Neural progenitor cell (in vitro differentiated cells): ENCODE data around the gene EHBP1.

Experiments used
- EZH2 ChIP-seq: fragments of 200-600 bp; sonication (generic); IDR thresholded peaks from 2 replicates; pipeline ENCODE4 v1.6.1; 2017; ENCODE audit warnings: antibody characterized with exemption, mild to moderate bottlenecking, moderate library complexity
- TF ChIP-seq, protein P1 (sequence below): fragments of 200-600 bp; sonication (generic); IDR thresholded peaks from 2 replicates; pipeline ENCODE4 v1.5.1; 2017; ENCODE audit warnings: antibody characterized with exemption, mild to moderate bottlenecking

DNA sequence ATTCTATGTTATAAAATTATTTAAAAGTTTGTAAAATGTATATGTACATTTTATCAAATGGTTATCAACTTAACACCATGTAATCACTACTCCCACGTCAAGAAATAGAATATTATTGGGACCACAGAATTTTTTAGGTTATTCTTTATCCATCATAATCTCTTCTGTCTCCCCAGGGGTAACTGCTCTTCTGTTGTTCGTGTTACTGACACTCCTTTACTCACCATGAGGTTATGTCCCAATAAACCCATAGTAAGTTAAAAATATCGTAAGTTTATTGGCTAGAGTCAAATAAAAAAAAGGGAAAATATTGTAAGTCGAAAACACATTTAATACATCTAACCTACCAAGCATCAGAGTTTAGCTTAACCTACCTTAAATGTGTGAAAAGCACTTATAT is 359.1 kb downstream of the EHBP1 start:
- TF ChIP-seq, protein P1, sequence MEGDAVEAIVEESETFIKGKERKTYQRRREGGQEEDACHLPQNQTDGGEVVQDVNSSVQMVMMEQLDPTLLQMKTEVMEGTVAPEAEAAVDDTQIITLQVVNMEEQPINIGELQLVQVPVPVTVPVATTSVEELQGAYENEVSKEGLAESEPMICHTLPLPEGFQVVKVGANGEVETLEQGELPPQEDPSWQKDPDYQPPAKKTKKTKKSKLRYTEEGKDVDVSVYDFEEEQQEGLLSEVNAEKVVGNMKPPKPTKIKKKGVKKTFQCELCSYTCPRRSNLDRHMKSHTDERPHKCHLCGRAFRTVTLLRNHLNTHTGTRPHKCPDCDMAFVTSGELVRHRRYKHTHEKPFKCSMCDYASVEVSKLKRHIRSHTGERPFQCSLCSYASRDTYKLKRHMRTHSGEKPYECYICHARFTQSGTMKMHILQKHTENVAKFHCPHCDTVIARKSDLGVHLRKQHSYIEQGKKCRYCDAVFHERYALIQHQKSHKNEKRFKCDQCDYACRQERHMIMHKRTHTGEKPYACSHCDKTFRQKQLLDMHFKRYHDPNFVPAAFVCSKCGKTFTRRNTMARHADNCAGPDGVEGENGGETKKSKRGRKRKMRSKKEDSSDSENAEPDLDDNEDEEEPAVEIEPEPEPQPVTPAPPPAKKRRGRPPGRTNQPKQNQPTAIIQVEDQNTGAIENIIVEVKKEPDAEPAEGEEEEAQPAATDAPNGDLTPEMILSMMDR = no peak
- no peak for TF ChIP-seq EZH2
